NCI-H2227 (cell line): ENCODE data around the gene SLC8B1.

ENCODE experiments used
- DNase-seq: peaks from one replicate; lab custom pipeline; 2025; ENCODE audit not compliant: unreplicated experiment; lab: John Stamatoyannopoulos, UW

The SLC8B1 gene

GRCh38 chr12:113296557-113297213 is 38.2 kb downstream of the SLC8B1 start:
- DNase-seq = no peak

GRCh38 chr12:113295886-113296556 is 38.9 kb downstream of the SLC8B1 start:
- no peak for DNase-seq

GRCh38 chr12:113293100-113293499 is 41.8 kb downstream of the SLC8B1 start:
- no peak for DNase-seq

GRCh38 chr12:113292547-113292946 is 42.4 kb downstream of the SLC8B1 start:
- no peak for DNase-seq

- no peak for DNase-seq
These were observed 42.8 kb downstream of the SLC8B1 start for GRCh38 chr12:113292091-113292490.

GRCh38 chr12:113291586-113291985 is 43.3 kb downstream of the SLC8B1 start:
- no peak for DNase-seq

- DNase-seq = no peak
These were observed 44.4 kb downstream of the SLC8B1 start for GRCh38 chr12:113290506-113290905.

- DNase-seq = no peak
These were observed 45.5 kb downstream of the SLC8B1 start for GRCh38 chr12:113289361-113289760.

- DNase-seq = no peak
These were observed 47.0 kb downstream of the SLC8B1 start for GRCh38 chr12:113287899-113288282.

GRCh38 chr12:113287146-113287898 is 47.6 kb downstream of the SLC8B1 start:
- no peak for DNase-seq

GRCh38 chr12:113286712-113287111 is 48.2 kb downstream of the SLC8B1 start:
- DNase-seq = no peak

- DNase-seq = no peak
These were observed 49.0 kb downstream of the SLC8B1 start for GRCh38 chr12:113285679-113286610.

GRCh38 chr12:113284751-113285150 is 50.2 kb downstream of the SLC8B1 start:
- no peak for DNase-seq

- DNase-seq = no peak
These were observed 56.3 kb downstream of the SLC8B1 start for GRCh38 chr12:113278633-113279032.

GRCh38 chr12:113278141-113278540 is 56.8 kb downstream of the SLC8B1 start:
- DNase-seq = no peak

- no peak for DNase-seq
These were observed 57.4 kb downstream of the SLC8B1 start for GRCh38 chr12:113277511-113277910.

GRCh38 chr12:113276946-113277500 is 57.9 kb downstream of the SLC8B1 start:
- no peak for DNase-seq

GRCh38 chr12:113276306-113276705 is 58.6 kb downstream of the SLC8B1 start:
- no peak for DNase-seq

- DNase-seq = no peak
These were observed 60.1 kb downstream of the SLC8B1 start for GRCh38 chr12:113274848-113275247.

GRCh38 chr12:113273053-113273725 is 61.7 kb downstream of the SLC8B1 start:
- DNase-seq = no peak
